ENCODE results near the gene LDLR.
"Not testable (repeated sequence)": the region's sequence is repeated elsewhere in the genome, so short reads cannot be mapped to it uniquely, and the experiment has no call there.

- TF ChIP-seq, protein P1, sequence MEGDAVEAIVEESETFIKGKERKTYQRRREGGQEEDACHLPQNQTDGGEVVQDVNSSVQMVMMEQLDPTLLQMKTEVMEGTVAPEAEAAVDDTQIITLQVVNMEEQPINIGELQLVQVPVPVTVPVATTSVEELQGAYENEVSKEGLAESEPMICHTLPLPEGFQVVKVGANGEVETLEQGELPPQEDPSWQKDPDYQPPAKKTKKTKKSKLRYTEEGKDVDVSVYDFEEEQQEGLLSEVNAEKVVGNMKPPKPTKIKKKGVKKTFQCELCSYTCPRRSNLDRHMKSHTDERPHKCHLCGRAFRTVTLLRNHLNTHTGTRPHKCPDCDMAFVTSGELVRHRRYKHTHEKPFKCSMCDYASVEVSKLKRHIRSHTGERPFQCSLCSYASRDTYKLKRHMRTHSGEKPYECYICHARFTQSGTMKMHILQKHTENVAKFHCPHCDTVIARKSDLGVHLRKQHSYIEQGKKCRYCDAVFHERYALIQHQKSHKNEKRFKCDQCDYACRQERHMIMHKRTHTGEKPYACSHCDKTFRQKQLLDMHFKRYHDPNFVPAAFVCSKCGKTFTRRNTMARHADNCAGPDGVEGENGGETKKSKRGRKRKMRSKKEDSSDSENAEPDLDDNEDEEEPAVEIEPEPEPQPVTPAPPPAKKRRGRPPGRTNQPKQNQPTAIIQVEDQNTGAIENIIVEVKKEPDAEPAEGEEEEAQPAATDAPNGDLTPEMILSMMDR (IDR thresholded peaks at IDR 0.05): not testable (repeated sequence)
- TF ChIP-seq POLR2A (IDR thresholded peaks at IDR 0.05): not testable (repeated sequence)
Measured at GRCh38 chr19:11179145-11179465, 89.8 kb downstream of the LDLR start.
